Stimulated activated CD8-positive, alpha-beta memory T cell treated with anti-CD3 and anti-CD28 coated beads, Interleukin-7, amount 100 ng/mL, for 4 hours (primary cell): ENCODE data around the gene KCNAB2.

Source experiments
- DNase-seq, 2 donors: peaks; one replicate each; pipeline ENCODE4 v3.0.0-alpha.2; 2020; ENCODE audit warnings: low read depth in 2 of 2

The KCNAB2 gene

GRCh38 chr1:6127587-6128163 lies 82.0 kb downstream of the KCNAB2 start:
- peak; percentile 29 to 59 for DNase-seq

GRCh38 chr1:6128276-6129081 lies 82.8 kb downstream of the KCNAB2 start:
- DNase-seq, result no peak

GRCh38 chr1:6129313-6129712 lies 83.6 kb downstream of the KCNAB2 start:
- no peak for DNase-seq

GRCh38 chr1:6130036-6130435 lies 84.3 kb downstream of the KCNAB2 start:
- no peak for DNase-seq

GRCh38 chr1:6130596-6130995 lies 84.9 kb downstream of the KCNAB2 start:
- no peak for DNase-seq

- DNase-seq, result no peak
These were observed 85.9 kb downstream of the KCNAB2 start for GRCh38 chr1:6131561-6131960.

- DNase-seq, result no peak
These were observed 87.6 kb downstream of the KCNAB2 start for GRCh38 chr1:6133146-6133895.

GRCh38 chr1:6134206-6134605 lies 88.5 kb downstream of the KCNAB2 start:
- DNase-seq, result no peak

- DNase-seq, result no peak
These were observed 89.2 kb downstream of the KCNAB2 start for GRCh38 chr1:6134741-6135510.

GRCh38 chr1:6136516-6137220 lies 91.0 kb downstream of the KCNAB2 start:
- DNase-seq, result no peak

- DNase-seq, result no peak
These were observed 92.1 kb downstream of the KCNAB2 start for GRCh38 chr1:6137758-6138157.

GRCh38 chr1:6140413-6140812 lies 94.7 kb downstream of the KCNAB2 start:
- no peak for DNase-seq

GRCh38 chr1:6141592-6141991 lies 95.9 kb downstream of the KCNAB2 start:
- DNase-seq, result no peak

GRCh38 chr1:6142036-6142621 lies 96.4 kb downstream of the KCNAB2 start:
- no peak for DNase-seq

- no peak for DNase-seq
These were observed 97.0 kb downstream of the KCNAB2 start for GRCh38 chr1:6142734-6143133.

- DNase-seq, result no peak
These were observed 97.7 kb downstream of the KCNAB2 start for GRCh38 chr1:6143395-6143794.

GRCh38 chr1:6144175-6144574 lies 98.5 kb downstream of the KCNAB2 start:
- DNase-seq, result no peak

GRCh38 chr1:6144647-6145395 lies 99.1 kb downstream of the KCNAB2 start:
- no peak for DNase-seq

GRCh38 chr1:6145396-6145750 lies 99.7 kb downstream of the KCNAB2 start:
- no peak for DNase-seq

GRCh38 chr1:6145864-6146410 lies 100.2 kb downstream of the KCNAB2 start:
- no peak for DNase-seq
